Parathyroid adenoma (tissue), 2 donors: ENCODE results near the gene RPL29.
"Not testable (repeated sequence)": the region's sequence is repeated elsewhere in the genome, so short reads cannot be mapped to it uniquely, and the experiment has no call there.

Experiments used
- H2AFZ ChIP-seq: fragments of 300-600 bp; sonication (generic); one replicate; pipeline ENCODE4 v1.7.0; 2017; ENCODE audit warnings: antibody characterized with exemption, mild to moderate bottlenecking
- H3K27ac ChIP-seq: fragments of 300-600 bp; sonication (generic); one replicate; pipeline ENCODE4 v1.7.0; 2017
- H3K27me3 ChIP-seq: fragments of 300-600 bp; sonication (generic); one replicate; pipeline ENCODE4 v1.7.0; 2017; ENCODE audit warnings: low read length; ENCODE audit not compliant: control insufficient read depth, insufficient read depth
- H3K36me3 ChIP-seq: fragments of 300-600 bp; sonication (generic); one replicate; pipeline ENCODE4 v1.7.0; 2017; ENCODE audit warnings: low read length; ENCODE audit not compliant: control insufficient read depth, insufficient read depth
- H3K4me1 ChIP-seq: fragments of 300-600 bp; sonication (generic); one replicate; pipeline ENCODE4 v1.7.0; 2017; ENCODE audit warnings: control low read depth
- H3K4me2 ChIP-seq: fragments of 300-600 bp; sonication (generic); one replicate; pipeline ENCODE4 v1.7.0; 2017; ENCODE audit warnings: low read length
- H3K4me3 ChIP-seq: fragments of 300-600 bp; sonication (generic); one replicate; pipeline ENCODE4 v1.7.0; 2017; ENCODE audit warnings: low read depth, low read length
- H3K79me2 ChIP-seq: fragments of 300-600 bp; sonication (generic); one replicate; pipeline ENCODE4 v1.7.0; 2017; ENCODE audit warnings: control low read depth
- H3K9ac ChIP-seq: fragments of 300-600 bp; sonication (generic); one replicate; pipeline ENCODE4 v1.7.0; 2017; ENCODE audit warnings: mild to moderate bottlenecking
- H3K9me3 ChIP-seq: fragments of 300-600 bp; sonication (generic); one replicate; pipeline ENCODE4 v1.7.0; 2017; ENCODE audit warnings: low read length; ENCODE audit not compliant: control insufficient read depth
- CTCF ChIP-seq: fragments of 300-600 bp; sonication (generic); IDR thresholded peaks from one replicate; pipeline ENCODE4 v1.7.0; 2017; ENCODE audit warnings: antibody characterized with exemption, mild to moderate bottlenecking
- donor health status: primary hyperparathyroidism.

The RPL29 gene

GRCh38 chr3:51992017-51992682, 3.5 kb downstream of the RPL29 start:
- no peaks in the 10 kb centered on the region for H3K9me3 ChIP-seq
- no peak overlapping the region for H3K4me3 ChIP-seq
- no peak for TF ChIP-seq CTCF
- no peak overlapping the region for H3K27ac ChIP-seq
- H3K36me3 ChIP-seq, result no peaks in the 10 kb centered on the region
- no peaks in the 10 kb centered on the region for H3K27me3 ChIP-seq
- H3K4me2 ChIP-seq, result no peak overlapping the region
- peaks cover 5% of the 10 kb centered on the region for H3K79me2 ChIP-seq
- H2AFZ ChIP-seq, result no peak overlapping the region
- no peak overlapping the region for H3K9ac ChIP-seq
- peaks cover 10% of the 10 kb centered on the region for H3K4me1 ChIP-seq

- not testable (repeated sequence) for H3K27ac ChIP-seq, H3K4me2 ChIP-seq, H3K79me2 ChIP-seq, H3K9me3 ChIP-seq, H2AFZ ChIP-seq, H3K9ac ChIP-seq, H3K4me3 ChIP-seq, H3K36me3 ChIP-seq, H3K27me3 ChIP-seq
- H3K4me1 ChIP-seq, result peaks cover 10% of the 10 kb centered on the region
Observed at GRCh38 chr3:51990501-51990971, 5.2 kb downstream of the RPL29 start.

- Histone ChIP-seq H3K9me3 (no peaks in the 10 kb centered on the region), H2AFZ (no peak overlapping the region), H3K9ac (no peak overlapping the region), H3K4me2 (no peak overlapping the region), H3K4me1 (no peaks in the 10 kb centered on the region), H3K36me3 (no peaks in the 10 kb centered on the region), H3K27ac (no peak overlapping the region), H3K4me3 (no peak overlapping the region), H3K79me2 (no peaks in the 10 kb centered on the region), H3K27me3 (no peaks in the 10 kb centered on the region)
- no peak for TF ChIP-seq CTCF
Observed at GRCh38 chr3:51988286-51989146, 7.2 kb downstream of the RPL29 start.

GRCh38 chr3:51987568-51987967, 8.1 kb downstream of the RPL29 start:
- Histone ChIP-seq H2AFZ (no peak overlapping the region), H3K4me3 (no peak overlapping the region), H3K27ac (no peak overlapping the region), H3K27me3 (no peaks in the 10 kb centered on the region), H3K9me3 (no peaks in the 10 kb centered on the region), H3K79me2 (no peaks in the 10 kb centered on the region), H3K4me1 (peaks cover 2% of the 10 kb centered on the region), H3K4me2 (no peak overlapping the region), H3K9ac (no peak overlapping the region), H3K36me3 (no peaks in the 10 kb centered on the region)
- TF ChIP-seq CTCF, result no peak
